Sigmoid colon (tissue), 4 donors: ENCODE measurements around the gene PHLDB1.

ENCODE experiments used
- CTCF ChIP-seq, 4 experiments: fragments of 450-650 bp in 3 of 4; fragments of 200-600 bp in 1 of 4; IDR thresholded peaks; one replicate each; pipeline ENCODE4 v1.5.1; 2016 to 2019; ENCODE audit warnings: antibody characterized with exemption in 4 of 4, mild to moderate bottlenecking in 3 of 4, moderate library complexity in 2 of 4
- POLR2AphosphoS5 ChIP-seq, 4 donors: sonication (generic); formaldehyde crosslinking; IDR thresholded peaks; one replicate each; pipeline ENCODE4 v1.6.1; 2017; ENCODE audit warnings: antibody characterized with exemption in 4 of 4

GRCh38 chr11:118677977-118678376 lies 70.6 kb downstream of the PHLDB1 start:
- no peak for TF ChIP-seq CTCF (IDR thresholded peaks at IDR 0.05)
- no peak for TF ChIP-seq POLR2AphosphoS5 (IDR thresholded peaks at IDR 0.05)
